Testis (tissue), 2 donors: ENCODE results near the gene MTCL3.

Experiments used
- DNase-seq: peaks from one replicate; pipeline ENCODE4 v3.0.0-alpha.2; 2019
- H3K27ac ChIP-seq, 2 donors: fragments of 200-600 bp; sonication (generic); one replicate each; pipeline ENCODE4 v1.5.1; 2019
- H3K27me3 ChIP-seq: fragments of 200-600 bp; sonication (generic); one replicate; pipeline ENCODE4 v1.5.1; 2019
- H3K36me3 ChIP-seq: fragments of 200-600 bp; sonication (generic); one replicate; pipeline ENCODE4 v1.5.1; 2017; ENCODE audit warnings: low read depth; ENCODE audit errors: missing control alignments
- H3K4me1 ChIP-seq: fragments of 200-600 bp; sonication (generic); one replicate; pipeline ENCODE4 v1.5.1; 2019
- H3K4me3 ChIP-seq, 2 donors: fragments of 200-600 bp; sonication (generic); one replicate each; pipeline ENCODE4 v1.5.1; 2017 to 2019
- H3K9me3 ChIP-seq: fragments of 200-600 bp; sonication (generic); one replicate; pipeline ENCODE4 v1.5.1; 2017
- CTCF ChIP-seq, 3 experiments: fragments of 450-650 bp in 2 of 3; fragments of 200-600 bp in 1 of 3; sonication (generic) in 1 of 3; IDR thresholded peaks; one replicate each; pipeline ENCODE4 v1.5.1; 2016 to 2019; ENCODE audit warnings: antibody characterized with exemption in 3 of 3, mild to moderate bottlenecking in 2 of 3, moderate library complexity in 1 of 3
- POLR2A ChIP-seq: fragments of 450-650 bp; IDR thresholded peaks from one replicate; pipeline ENCODE4 v1.6.1; 2017; ENCODE audit warnings: antibody characterized with exemption, mild to moderate bottlenecking, moderate library complexity
- WGBS, 2 donors: methylation state at CpG; one replicate each; pipeline ENCODE4 v1.1.5; 2018; 5-methylcytosine and 5-hydroxymethylcytosine counted together
- intact Hi-C: fragments of 100-400 bp; cut with DNase I; formaldehyde crosslinking; loops from one replicate; pipeline ENCODE4 v1.15.1; 2023; ENCODE audit warnings: low total_unique reads

MTCL3 gene

DNA sequence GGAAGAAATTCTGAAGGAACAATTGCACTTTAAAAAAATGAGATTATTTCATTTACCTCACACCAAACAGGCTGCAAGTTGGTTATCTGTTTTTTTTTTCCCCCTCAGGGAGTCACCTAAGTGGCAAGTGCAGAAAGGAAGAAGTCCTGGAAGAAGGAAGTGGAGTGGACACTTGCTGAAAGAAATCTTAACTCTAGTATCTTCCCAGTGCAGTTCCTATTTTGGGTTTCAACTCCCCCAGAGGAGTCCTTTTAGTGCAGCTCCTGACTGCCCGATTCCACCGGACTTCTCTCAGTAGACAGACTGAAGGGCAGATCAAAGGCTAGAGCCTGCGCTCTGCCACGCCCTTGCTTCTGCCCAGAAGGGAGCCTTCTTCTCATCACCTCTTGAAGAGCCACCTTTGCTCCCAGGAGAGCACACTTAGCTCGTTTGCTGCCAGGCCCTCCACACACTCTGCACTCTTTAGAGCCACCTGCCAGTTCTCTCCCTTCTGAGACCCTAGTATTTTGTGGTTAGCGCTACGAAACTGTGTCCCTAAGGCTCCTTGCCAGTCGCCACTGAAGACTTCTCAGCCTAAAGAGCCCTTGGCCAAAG is 4.9 kb downstream of the MTCL3 start:
- Histone ChIP-seq H3K36me3 (no peaks in the 10 kb centered on the region), H3K4me1 (peaks cover 9% of the 10 kb centered on the region), H3K27ac (no peak overlapping the region), H3K4me3 (peak overlapping the region in 1 of 2 donors; percentile 84), H3K27me3 (no peaks in the 10 kb centered on the region), H3K9me3 (no peaks in the 10 kb centered on the region)
- intact Hi-C loops, result no loop called here
- no peak for DNase-seq
- WGBS, 2 donors, result 28 to 43% methylated on average over 8 of the region's 8 CpGs
- no peak for TF ChIP-seq CTCF (IDR thresholded peaks at IDR 0.05)
- no peak for TF ChIP-seq POLR2A

GRCh38 chr6:127513425-127513824 is 5.7 kb downstream of the MTCL3 start:
- intact Hi-C loops, result no loop called here
- TF ChIP-seq CTCF (IDR thresholded peaks at IDR 0.05) (no peak), POLR2A (no peak)
- no peaks in the 10 kb centered on the region for H3K9me3 ChIP-seq

DNA sequence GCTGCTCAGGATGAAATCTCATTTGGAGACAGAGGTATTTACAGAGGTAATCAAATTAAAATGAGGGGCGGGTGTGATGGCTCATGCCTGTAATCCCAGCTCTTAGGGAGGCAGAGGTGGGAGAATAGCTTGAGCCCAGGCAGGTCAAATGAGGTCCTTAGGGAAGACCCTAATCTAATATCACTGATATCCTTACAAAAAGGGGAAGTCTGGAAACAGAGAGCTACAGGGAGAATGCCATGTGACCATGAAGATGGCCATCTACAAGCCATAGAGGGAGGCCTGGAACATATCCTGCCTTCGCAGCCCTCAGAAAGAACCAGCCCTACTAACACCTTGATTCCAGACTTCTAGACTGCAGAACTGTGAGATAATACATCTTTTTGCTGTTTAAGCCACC is 8.3 kb downstream of the MTCL3 start:
- DNase-seq, result no peak
- no peak overlapping the region for H3K4me3 ChIP-seq
- WGBS, 2 donors, result 93 to 95% methylated on average over 2 of the region's 2 CpGs
- no peak overlapping the region for H3K27ac ChIP-seq
- H3K36me3 ChIP-seq, result no peaks in the 10 kb centered on the region
- no peaks in the 10 kb centered on the region for H3K27me3 ChIP-seq
- intact Hi-C loops, result no loop called here
- no peaks in the 10 kb centered on the region for H3K9me3 ChIP-seq
- TF ChIP-seq POLR2A, result no peak
- no peak for TF ChIP-seq CTCF (IDR thresholded peaks at IDR 0.05)
- H3K4me1 ChIP-seq, result peaks cover 4% of the 10 kb centered on the region

More at GRCh38 chr6:127513425-127513824, 5.7 kb downstream of the MTCL3 start:
- no peak for DNase-seq
- H3K36me3 ChIP-seq, result no peaks in the 10 kb centered on the region
- H3K4me3 ChIP-seq, result no peak overlapping the region
- H3K27ac ChIP-seq, result no peak overlapping the region
- H3K27me3 ChIP-seq, result no peaks in the 10 kb centered on the region
- peaks cover 9% of the 10 kb centered on the region for H3K4me1 ChIP-seq

- WGBS, 2 donors, result 92 to 95% methylated on average over 1 of the region's 1 CpG
- Histone ChIP-seq H3K36me3 (no peaks in the 10 kb centered on the region), H3K27me3 (no peaks in the 10 kb centered on the region), H3K27ac (no peak overlapping the region), H3K9me3 (no peaks in the 10 kb centered on the region), H3K4me3 (no peak overlapping the region), H3K4me1 (no peaks in the 10 kb centered on the region)
- intact Hi-C loops, result no loop called here
- TF ChIP-seq CTCF (IDR thresholded peaks at IDR 0.05), result no peak
- no peak for TF ChIP-seq POLR2A
- DNase-seq, result no peak
Observed at GRCh38 chr6:127506894-127507293, 12.2 kb downstream of the MTCL3 start.

GRCh38 chr6:127503022-127503421 is 16.1 kb downstream of the MTCL3 start:
- DNase-seq, result no peak
- intact Hi-C loops, result no loop called here
- H3K4me1 ChIP-seq, result no peaks in the 10 kb centered on the region
- no peak overlapping the region for H3K27ac ChIP-seq
- no peaks in the 10 kb centered on the region for H3K36me3 ChIP-seq
- no peaks in the 10 kb centered on the region for H3K9me3 ChIP-seq
- no peak for TF ChIP-seq POLR2A
- no peaks in the 10 kb centered on the region for H3K27me3 ChIP-seq
- 93 to 96% methylated on average over 3 of the region's 3 CpGs for WGBS, 2 donors
- no peak overlapping the region for H3K4me3 ChIP-seq
